GM20431 (cell line): ENCODE results near the gene DYNLRB1.
"Not testable (repeated sequence)": the region's sequence is repeated elsewhere in the genome, so short reads cannot be mapped to it uniquely, and the experiment has no call there.

Experiments
- in situ Hi-C: fragments of 300-500 bp; cut with MseI, MboI; formaldehyde crosslinking; loops from one replicate; pipeline ENCODE4 v1.15.0; 2020; ENCODE audit warnings: low sequenced_read_pairs; ENCODE audit not compliant: unreplicated experiment

The DYNLRB1 gene

DNA sequence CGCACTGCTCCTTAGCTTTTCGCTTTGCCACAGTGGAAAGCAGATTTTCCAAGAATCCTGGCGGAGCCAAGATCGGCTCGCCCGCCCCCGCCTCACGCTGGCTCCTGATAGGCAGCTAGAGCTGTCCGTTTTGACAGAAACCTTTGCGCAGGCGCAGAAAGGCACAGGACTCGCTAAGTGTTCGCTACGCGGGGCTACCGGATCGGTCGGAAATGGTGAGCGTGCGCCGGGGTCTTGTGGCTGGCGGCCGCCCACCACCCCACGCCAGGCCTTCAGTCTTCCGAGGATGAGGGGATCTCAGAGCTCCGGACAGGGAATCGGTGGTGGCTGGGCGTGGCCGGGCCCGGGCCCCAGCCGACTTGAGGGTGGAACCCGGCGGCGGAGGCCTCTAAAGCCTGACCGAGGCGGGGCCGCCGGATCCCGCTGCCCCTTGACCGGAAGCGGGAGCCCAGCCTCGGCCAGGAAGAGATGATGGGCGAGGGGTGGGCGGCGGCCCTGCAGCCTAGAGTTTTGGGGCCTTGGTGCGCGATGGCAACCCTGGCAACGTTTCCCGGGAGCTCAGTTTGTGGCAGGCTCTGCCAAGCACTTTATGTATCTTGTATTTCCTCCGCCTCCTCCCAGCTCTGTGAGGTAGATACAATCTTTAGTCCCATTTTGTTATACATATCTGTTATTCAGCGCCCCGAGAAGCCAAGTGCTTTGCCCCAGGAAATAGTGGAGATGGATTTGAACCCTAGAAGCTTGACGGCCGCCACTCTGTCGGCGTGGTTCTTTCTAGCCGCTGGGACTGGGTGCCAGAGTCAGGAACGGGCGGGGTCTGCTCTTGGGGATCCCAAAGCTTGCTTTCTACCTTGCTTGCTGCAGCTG, at the start of gene DYNLRB1:
Gene DYNLRB1, plus strand, starts transcription at position 176 of the 867 bp plus-strand sequence. Its CDS starts 37 bp downstream, at position 213.
- in situ Hi-C loops = no loop called here

DNA sequence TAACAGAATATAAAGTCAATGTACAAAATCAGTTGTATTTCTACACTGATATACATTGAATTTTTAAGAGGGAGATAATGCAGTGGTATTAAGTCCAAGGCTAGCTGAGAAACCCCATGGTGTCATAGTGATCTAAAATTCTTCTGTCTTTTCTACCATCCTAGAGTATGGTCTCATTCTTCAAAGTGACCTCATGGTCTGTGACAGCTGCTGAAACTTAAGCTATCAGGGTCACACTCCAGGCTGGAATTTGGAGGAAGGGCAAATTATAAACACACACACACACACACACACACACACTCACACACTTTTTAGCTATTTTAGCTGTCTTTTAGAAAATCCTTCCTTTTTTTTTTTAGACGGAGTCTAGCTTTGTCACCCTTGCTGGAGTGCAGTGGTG, 47.3 kb upstream of the DYNLRB1 start:
- in situ Hi-C loops = no loop called here

DNA sequence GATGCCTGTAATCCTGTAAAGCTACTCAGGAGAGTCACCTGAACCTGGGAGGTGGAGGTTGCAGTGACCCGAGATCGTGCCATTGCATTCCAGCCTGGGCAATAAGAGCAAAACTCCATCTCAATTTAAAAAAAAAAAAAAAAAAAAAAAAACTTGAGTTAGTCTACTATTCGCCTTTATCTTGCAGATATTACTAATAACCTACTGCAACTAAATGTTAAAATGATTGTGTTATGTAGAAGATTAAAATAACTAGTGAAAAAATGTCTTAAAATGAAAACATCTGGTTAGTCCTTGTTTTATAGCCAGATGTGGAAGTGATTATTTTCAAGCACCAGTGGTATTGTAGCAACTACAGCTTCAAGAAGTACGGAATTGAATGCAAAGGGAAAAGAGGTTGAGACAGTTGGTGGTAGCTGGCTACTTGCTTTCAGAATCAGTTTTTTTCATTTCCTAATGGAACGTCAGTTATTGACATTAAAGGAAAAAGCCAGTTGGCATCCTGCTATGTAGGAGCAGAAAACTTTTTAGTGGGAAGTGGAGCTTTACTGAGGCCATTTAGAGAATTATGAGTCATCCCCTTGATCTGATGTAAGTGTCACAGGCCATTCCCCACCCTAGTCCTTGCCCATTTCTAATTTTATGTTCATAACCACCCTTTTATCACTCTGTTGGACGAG, 43.8 kb upstream of the DYNLRB1 start:
- in situ Hi-C loops = no loop called here

- in situ Hi-C loops = no loop called here
Observed at GRCh38 chr20:34473262-34473883, 42.8 kb upstream of the DYNLRB1 start.

- in situ Hi-C loops = no loop called here
Observed at GRCh38 chr20:34475979-34476736, 40.1 kb upstream of the DYNLRB1 start.

- in situ Hi-C loops = no loop called here
Observed at GRCh38 chr20:34479627-34480026, 36.6 kb upstream of the DYNLRB1 start.

GRCh38 chr20:34482154-34482553, 34.1 kb upstream of the DYNLRB1 start:
- in situ Hi-C loops = not testable (repeated sequence)

GRCh38 chr20:34483585-34484220, 32.5 kb upstream of the DYNLRB1 start:
- in situ Hi-C loops = not testable (repeated sequence)

DNA sequence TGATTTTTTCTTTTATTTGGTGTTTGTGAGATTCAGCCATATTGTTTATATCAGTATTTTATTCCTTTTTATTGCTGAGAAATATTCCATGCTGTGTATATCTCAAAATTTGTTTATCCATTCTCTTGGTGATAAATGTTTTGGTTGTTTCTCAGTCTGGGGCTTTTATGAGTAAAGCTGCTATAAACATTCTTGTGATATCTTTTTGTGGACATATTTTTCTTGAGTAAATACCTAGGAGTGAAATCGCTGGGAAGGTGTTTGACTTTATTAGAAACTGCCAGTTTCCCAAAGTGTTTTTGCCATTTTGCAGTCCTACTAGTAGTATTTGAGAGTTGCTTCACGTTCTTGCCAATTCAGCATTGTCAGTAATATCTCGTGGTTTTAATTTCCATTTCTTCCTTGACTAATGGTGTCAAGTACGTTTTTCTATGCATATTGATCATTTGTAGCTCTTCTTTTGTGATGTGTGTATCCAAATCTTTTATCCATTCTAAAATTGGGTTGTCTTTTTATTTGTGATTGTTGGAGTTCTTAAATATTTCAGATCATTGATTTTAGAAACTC, 31.1 kb upstream of the DYNLRB1 start:
- in situ Hi-C loops = no loop called here

- in situ Hi-C loops = no loop called here
Observed at GRCh38 chr20:34491226-34491931, 24.8 kb upstream of the DYNLRB1 start.

DNA sequence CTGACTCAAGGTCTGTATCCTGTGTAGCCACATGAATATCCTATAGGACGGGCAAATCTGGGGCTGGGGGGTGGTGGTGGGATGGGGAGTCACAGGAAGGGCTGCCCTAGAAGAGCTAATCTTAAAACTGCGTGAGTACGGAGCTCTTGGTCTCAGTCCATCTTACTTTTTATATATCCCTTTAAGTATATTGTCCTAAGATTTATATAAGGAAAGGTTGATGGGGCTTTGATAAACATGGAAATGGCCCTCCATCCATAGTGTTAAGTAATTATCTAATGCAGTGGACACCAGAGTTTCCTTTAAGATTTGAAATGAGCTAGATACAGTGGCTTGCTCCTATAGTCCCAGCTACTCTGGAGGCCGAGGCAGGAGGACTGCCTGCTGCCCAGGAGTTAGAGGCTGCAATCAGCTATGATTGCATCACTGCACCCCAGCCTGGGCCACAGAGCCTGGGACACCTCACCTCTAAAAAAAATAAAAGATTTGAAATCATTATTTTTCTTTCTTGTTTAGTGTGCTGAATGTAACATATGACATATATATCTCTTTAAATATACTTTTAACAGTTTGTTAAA, 24.2 kb upstream of the DYNLRB1 start:
- in situ Hi-C loops = no loop called here

- in situ Hi-C loops = no loop called here
Observed at GRCh38 chr20:34493646-34494045, 22.6 kb upstream of the DYNLRB1 start.

DNA sequence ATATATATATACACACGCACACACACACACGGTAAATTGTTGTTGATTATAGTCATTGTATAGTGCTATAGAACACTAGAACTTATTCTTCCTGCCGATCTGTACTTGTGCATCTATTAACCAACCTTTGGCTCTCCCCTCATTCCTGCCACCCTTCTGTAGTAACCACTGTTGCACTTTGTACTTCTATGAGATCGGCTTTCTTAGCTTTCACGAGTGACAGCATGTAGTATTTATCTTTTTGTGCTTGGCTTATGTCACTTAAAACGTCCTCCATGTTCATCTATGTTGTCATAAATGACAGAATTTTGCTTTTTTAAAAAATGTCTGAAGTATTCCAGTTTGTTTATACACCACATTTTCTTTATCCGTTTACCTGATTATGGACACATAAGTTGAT, 20.9 kb upstream of the DYNLRB1 start:
- in situ Hi-C loops = no loop called here

GRCh38 chr20:34495916-34496315, 20.3 kb upstream of the DYNLRB1 start:
- in situ Hi-C loops = no loop called here

- in situ Hi-C loops = not testable (repeated sequence)
Observed at GRCh38 chr20:34497596-34497995, 18.6 kb upstream of the DYNLRB1 start.

DNA sequence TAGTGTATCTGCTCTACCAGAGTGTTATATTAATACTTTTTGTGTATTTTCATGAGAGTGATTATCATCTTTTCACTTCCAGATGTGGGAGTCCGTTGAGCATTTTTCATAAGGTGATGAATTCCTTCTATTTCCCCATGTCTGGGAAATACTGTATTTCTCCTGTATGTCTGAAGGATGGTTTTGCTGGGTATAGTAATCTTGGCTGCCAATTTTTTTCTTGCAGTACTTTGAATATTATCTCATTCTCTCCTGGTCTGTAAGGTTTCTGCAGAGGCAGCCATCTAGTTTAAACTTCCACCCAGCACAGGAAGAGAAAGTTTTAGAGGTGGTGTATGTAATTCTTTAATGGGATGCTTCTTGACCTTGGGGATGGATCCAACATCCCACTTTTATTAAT, 15.4 kb upstream of the DYNLRB1 start:
- in situ Hi-C loops = no loop called here

GRCh38 chr20:34506480-34506879, 9.7 kb upstream of the DYNLRB1 start:
- in situ Hi-C loops = no loop called here

- in situ Hi-C loops = no loop called here
Observed at GRCh38 chr20:34507702-34508413, 8.4 kb upstream of the DYNLRB1 start.
